NT2/D1 (cell line): ENCODE results near the gene GPR137C.

Experiments used
- SUZ12 ChIP-seq: IDR thresholded peaks from 2 replicates; pipeline ENCODE4 v1.6.1; 2011; ENCODE audit not compliant: insufficient read length, insufficient read depth; ENCODE audit errors: extremely low read depth
- YY1 ChIP-seq: IDR thresholded peaks from 2 replicates; pipeline ENCODE4 v1.6.1; 2011; ENCODE audit not compliant: insufficient read length, insufficient read depth
- ZNF274 ChIP-seq: IDR thresholded peaks from 2 replicates; pipeline ENCODE4 v1.6.1; 2011; ENCODE audit warnings: mild to moderate bottlenecking, low read depth, low read length

GRCh38 chr14:52551696-52552062 lies 957 bp upstream of the GPR137C start:
- no peak for TF ChIP-seq YY1
- TF ChIP-seq SUZ12 = no peak
- TF ChIP-seq ZNF274 = no peak
